ENCODE data around the gene HENMT1.

Gene HENMT1

GRCh38 chr1:108706643-108707042 is 45.8 kb upstream of the HENMT1 start:
- H3K27ac ChIP-seq (ENCODE audit: extremely low read depth, low read depth, low read length) = no peak overlapping the region
- no peak for TF ChIP-seq ZNF280D (tag by site-specific recombination; IDR thresholded peaks at IDR 0.05)
- TF ChIP-seq TRIM28 (IDR thresholded peaks at IDR 0.05; ENCODE audit: borderline replicate concordance, low read length) = no peak
- no peak for TF ChIP-seq MEIS1 (CRISPR knock-in tag; IDR thresholded peaks at IDR 0.05; ENCODE audit: borderline replicate concordance)
- TF ChIP-seq ZNF121 (tag by site-specific recombination; IDR thresholded peaks at IDR 0.05) = peak; percentile 72
- no peak for TF ChIP-seq ZNF426 (tag by site-specific recombination; IDR thresholded peaks at IDR 0.05)
- H3K4me1 ChIP-seq (ENCODE audit: control insufficient read depth, insufficient read depth, low read length) = no peaks in the 10 kb centered on the region
- no peaks in the 10 kb centered on the region for H3K9me3 ChIP-seq (ENCODE audit: control insufficient read depth, insufficient read depth, low read depth, low read length)
- no peak overlapping the region for H3K4me3 ChIP-seq (ENCODE audit: low read depth, low read length)
- ChIA-PET CTCF (interaction anchor here (0.7 to 1.0 kb wide), 2 partner anchors 12 to 22 kb away, joined by 3 read pairs; no protein-coding TSS in a partner anchor), POLR2A (no interaction called here)
- peaks cover 6 to 7% of the 10 kb centered on the region in 2 experiments for H3K36me3 ChIP-seq (ENCODE audit: control insufficient read depth in 2 of 2, insufficient read depth in 1 of 2, low read length in 2 of 2)

- no peak for TF ChIP-seq ZBTB26 (tag by site-specific recombination; optimal IDR thresholded peaks at IDR 0.05)
- no peak for TF ChIP-seq BCL11A (tag by site-specific recombination; IDR thresholded peaks at IDR 0.05; ENCODE audit: low read depth)
- TF ChIP-seq ZNF214 (tag by site-specific recombination; IDR thresholded peaks at IDR 0.05; ENCODE audit: borderline replicate concordance) = no peak
- no peak for TF ChIP-seq ZNF202 (tag by site-specific recombination; IDR thresholded peaks at IDR 0.05; ENCODE audit: borderline replicate concordance)
- no peak for TF ChIP-seq MZF1 (tag by site-specific recombination; IDR thresholded peaks at IDR 0.05; ENCODE audit: borderline replicate concordance)
- TF ChIP-seq ZNF501 (tag by site-specific recombination; IDR thresholded peaks at IDR 0.05) = no peak
- no peak for TF ChIP-seq RBAK (tag by site-specific recombination; IDR thresholded peaks at IDR 0.05)
- TF ChIP-seq ZNF518A (tag by site-specific recombination; conservative IDR thresholded peaks at IDR 0.05; ENCODE audit: low read depth) = no peak
- TF ChIP-seq ZNF677 (tag by site-specific recombination; IDR thresholded peaks at IDR 0.05) = no peak
- TF ChIP-seq HOXC10 (CRISPR knock-in tag; IDR thresholded peaks at IDR 0.05) = no peak
- no peak for TF ChIP-seq OVOL3 (tag by site-specific recombination; IDR thresholded peaks at IDR 0.05)
- TF ChIP-seq ZNF292 (tag by site-specific recombination; IDR thresholded peaks at IDR 0.05; ENCODE audit: borderline replicate concordance, low read depth) = no peak
- TF ChIP-seq ZNF239 (tag by site-specific recombination; IDR thresholded peaks at IDR 0.05) = no peak
- TF ChIP-seq ZNF654 (tag by site-specific recombination; IDR thresholded peaks at IDR 0.05; ENCODE audit: low read depth) = no peak
- no peaks in the 10 kb centered on the region for H3K9me3 ChIP-seq (ENCODE audit: control insufficient read depth, insufficient read depth, low read depth, low read length)
- CTCF ChIA-PET = no interaction called here
- no peaks in the 10 kb centered on the region for H3K4me1 ChIP-seq (ENCODE audit: control insufficient read depth, insufficient read depth, low read length)
- H3K27ac ChIP-seq (ENCODE audit: extremely low read depth, low read depth, low read length) = no peak overlapping the region
- no peak overlapping the region for H3K4me3 ChIP-seq (ENCODE audit: low read depth, low read length)
- POLR2A ChIA-PET = interaction anchor here (1.4 to 4.8 kb wide), 2 partner anchors 12 to 19 kb away, joined by 3 to 33 read pairs; partner anchors contain the start of gene PRPF38B
- peaks cover 18 to 28% of the 10 kb centered on the region in 2 experiments for H3K36me3 ChIP-seq (ENCODE audit: control insufficient read depth in 2 of 2, insufficient read depth in 1 of 2, low read length in 2 of 2)
These were observed 43.6 kb upstream of the HENMT1 start for GRCh38 chr1:108704496-108704895.

Data from HEK293 (cell line).